Measurements from ENCODE around the gene LSM7.
"Not testable (repeated sequence)": the region's sequence is repeated elsewhere in the genome, so short reads cannot be mapped to it uniquely, and the experiment has no call there.

LSM7 gene

GRCh38 chr19:2287585-2288337 lies 40.6 kb downstream of the LSM7 start:
- ATAC-seq (no peak), DNase-seq (no peak)
- H3K27me3 Mint-ChIP-seq = peaks cover 34% of the 10 kb centered on the region
- H3K27ac Mint-ChIP-seq = peak overlapping the region in 1 of 2 donors; percentile 1
- no peaks in the 10 kb centered on the region for H3K9me3 Mint-ChIP-seq
- peaks cover 38% of the 10 kb centered on the region for H3K4me1 Mint-ChIP-seq
- H3K4me3 Mint-ChIP-seq = no peak overlapping the region

- DNase-seq = no peak
Measured at GRCh38 chr19:2286402-2287140, 41.8 kb downstream of the LSM7 start.

GRCh38 chr19:2283835-2284507 lies 44.4 kb downstream of the LSM7 start:
- H3K27me3 Mint-ChIP-seq = peaks cover 25% of the 10 kb centered on the region
- H3K4me3 Mint-ChIP-seq = no peak overlapping the region
- peak overlapping the region in 1 of 2 donors; percentile 27 for H3K27ac Mint-ChIP-seq
- H3K4me1 Mint-ChIP-seq = peaks cover 30% of the 10 kb centered on the region
- DNase-seq (no peak), ATAC-seq (no peak)
- no peaks in the 10 kb centered on the region for H3K9me3 Mint-ChIP-seq

More at GRCh38 chr19:2286402-2287140, 41.8 kb downstream of the LSM7 start:
- Mint-ChIP-seq H3K9me3 (no peaks in the 10 kb centered on the region), H3K4me1 (peaks cover 46% of the 10 kb centered on the region), H3K27ac (no peak overlapping the region), H3K4me3 (no peak overlapping the region), H3K27me3 (peaks cover 45% of the 10 kb centered on the region)
- ATAC-seq = no peak

- H3K27ac Mint-ChIP-seq = peak overlapping the region in 1 of 2 donors; percentile 86
- peaks cover 22% of the 10 kb centered on the region for H3K4me1 Mint-ChIP-seq
- DNase-seq = no peak
- H3K9me3 Mint-ChIP-seq = no peaks in the 10 kb centered on the region
- no peak for ATAC-seq
- peaks cover 14% of the 10 kb centered on the region for H3K27me3 Mint-ChIP-seq
- H3K4me3 Mint-ChIP-seq = peak overlapping the region; percentile 68 to 85
Measured at GRCh38 chr19:2282862-2283237, 45.5 kb downstream of the LSM7 start.

- H3K27ac Mint-ChIP-seq = peak within 1 kb of the TSS in 1 of 2 donors; percentile 86
- peaks cover 14% of the 10 kb centered on the region for H3K27me3 Mint-ChIP-seq
- no peaks in the 10 kb centered on the region for H3K9me3 Mint-ChIP-seq
- peak; percentile 65 for ATAC-seq
- peak in 1 of 2 donors; percentile 42 for DNase-seq
- H3K4me3 Mint-ChIP-seq = peak within 1 kb of the TSS; percentile 68 to 85
- peaks cover 22% of the 10 kb centered on the region for H3K4me1 Mint-ChIP-seq
Measured at GRCh38 chr19:2282062-2282861, 46.1 kb downstream of the LSM7 start, which contains the start of gene PEAK3. TSS of gene PEAK3 (minus strand) at chr19:2282175. CDS start at chr19:2280931, 1,244 bp downstream.

GRCh38 chr19:2281265-2282061 lies 46.9 kb downstream of the LSM7 start:
- peaks cover 14% of the 10 kb centered on the region for H3K27me3 Mint-ChIP-seq
- peak overlapping the region in 1 of 2 donors; percentile 82 for H3K27ac Mint-ChIP-seq
- not testable (repeated sequence) for DNase-seq, ATAC-seq, H3K9me3 Mint-ChIP-seq
- peak overlapping the region; percentile 48 to 85 for H3K4me3 Mint-ChIP-seq
- H3K4me1 Mint-ChIP-seq = peaks cover 22% of the 10 kb centered on the region

- H3K9me3 Mint-ChIP-seq = no peaks in the 10 kb centered on the region
- H3K4me1 Mint-ChIP-seq = peaks cover 22% of the 10 kb centered on the region
- DNase-seq (no peak), ATAC-seq (peak; percentile 24)
- no peak overlapping the region for H3K4me3 Mint-ChIP-seq
- peak overlapping the region in 1 of 2 donors; percentile 71 for H3K27ac Mint-ChIP-seq
- peaks cover 14% of the 10 kb centered on the region for H3K27me3 Mint-ChIP-seq
Measured at GRCh38 chr19:2280633-2281264, 47.6 kb downstream of the LSM7 start.

GRCh38 chr19:2278459-2279158 lies 49.8 kb downstream of the LSM7 start:
- ATAC-seq (no peak), DNase-seq (no peak)
- H3K9me3 Mint-ChIP-seq = no peaks in the 10 kb centered on the region
- H3K4me1 Mint-ChIP-seq = peaks cover 39% of the 10 kb centered on the region
- H3K27me3 Mint-ChIP-seq = peaks cover 14% of the 10 kb centered on the region
- H3K4me3 Mint-ChIP-seq = peak overlapping the region in 1 of 2 donors; percentile 3
- H3K27ac Mint-ChIP-seq = peak overlapping the region in 1 of 2 donors; percentile 65

GRCh38 chr19:2277138-2277537 lies 51.2 kb downstream of the LSM7 start:
- DNase-seq (no peak), ATAC-seq (no peak)
- peaks cover 4% of the 10 kb centered on the region for H3K27me3 Mint-ChIP-seq
- H3K9me3 Mint-ChIP-seq = no peaks in the 10 kb centered on the region
- H3K4me1 Mint-ChIP-seq = peaks cover 43% of the 10 kb centered on the region
- peak overlapping the region in 1 of 2 donors; percentile 98 for H3K27ac Mint-ChIP-seq
- H3K4me3 Mint-ChIP-seq = no peak overlapping the region

- ATAC-seq (no peak), DNase-seq (no peak)
- Mint-ChIP-seq H3K27me3 (no peaks in the 10 kb centered on the region), H3K27ac (peak overlapping the region in 1 of 2 donors; percentile 98), H3K4me1 (peaks cover 44% of the 10 kb centered on the region), H3K4me3 (peak overlapping the region in 1 of 2 donors; percentile 8), H3K9me3 (no peaks in the 10 kb centered on the region)
Measured at GRCh38 chr19:2276429-2276986, 51.9 kb downstream of the LSM7 start.

- Mint-ChIP-seq H3K27ac (peak overlapping the region in 1 of 2 donors; percentile 98), H3K9me3 (no peaks in the 10 kb centered on the region), H3K4me3 (no peak overlapping the region), H3K27me3 (no peaks in the 10 kb centered on the region), H3K4me1 (peaks cover 46% of the 10 kb centered on the region)
- ATAC-seq (no peak), DNase-seq (no peak)
Measured at GRCh38 chr19:2275588-2276428, 52.6 kb downstream of the LSM7 start.

- Mint-ChIP-seq H3K4me1 (peaks cover 46% of the 10 kb centered on the region), H3K4me3 (peak overlapping the region in 1 of 2 donors; percentile 50), H3K27ac (peak overlapping the region in 1 of 2 donors; percentile 99), H3K9me3 (no peaks in the 10 kb centered on the region), H3K27me3 (no peaks in the 10 kb centered on the region)
- peak; percentile 15 to 49 for DNase-seq
- no peak for ATAC-seq
Measured at GRCh38 chr19:2274931-2275535, 53.4 kb downstream of the LSM7 start.
